COLO829 (cell line): ENCODE results near the gene APOBEC4.

Experiments
- DNase-seq: peaks from one replicate; pipeline ENCODE4 v3.0.0; 2012; ENCODE audit warnings: low spot score

The APOBEC4 gene

DNA sequence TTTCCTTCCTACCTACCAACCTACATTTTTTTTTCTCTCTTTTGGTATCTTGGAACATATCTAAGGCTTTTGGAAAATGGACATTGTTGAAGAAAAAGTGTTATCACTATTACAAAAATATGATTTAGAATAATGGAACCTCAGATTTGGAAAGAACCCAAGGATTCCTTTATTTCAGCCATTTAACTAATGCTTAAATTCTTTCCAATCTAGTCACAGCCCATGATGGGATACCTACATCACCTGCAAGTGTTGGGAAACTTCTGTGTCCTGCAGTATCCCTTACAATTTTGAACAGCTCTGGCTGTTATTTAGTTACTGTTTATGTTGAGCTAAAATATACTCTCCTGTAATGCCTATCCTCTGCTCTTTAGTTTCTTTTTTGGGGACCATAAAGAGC lies 22.3 kb upstream of the APOBEC4 start:
- DNase-seq: no peak

DNA sequence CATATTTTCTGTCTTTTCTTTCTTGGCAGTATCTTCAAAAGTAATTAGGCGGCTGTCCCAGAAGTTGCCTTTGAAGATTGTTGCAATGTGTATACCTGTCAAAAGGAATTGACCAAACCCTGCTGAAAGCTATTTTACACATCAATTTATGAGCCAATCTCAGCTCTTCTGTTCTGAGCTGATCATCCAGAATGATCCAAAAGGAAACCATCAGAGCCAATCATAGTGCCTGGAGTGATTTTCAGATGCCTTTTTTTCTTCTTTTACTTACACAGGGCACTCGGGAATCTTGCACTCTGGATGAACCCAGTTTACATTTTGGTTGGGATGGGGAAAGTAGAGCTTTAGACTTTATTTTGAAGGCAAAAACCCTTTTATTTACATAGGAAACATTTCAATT lies 21.8 kb upstream of the APOBEC4 start:
- DNase-seq: no peak

DNA sequence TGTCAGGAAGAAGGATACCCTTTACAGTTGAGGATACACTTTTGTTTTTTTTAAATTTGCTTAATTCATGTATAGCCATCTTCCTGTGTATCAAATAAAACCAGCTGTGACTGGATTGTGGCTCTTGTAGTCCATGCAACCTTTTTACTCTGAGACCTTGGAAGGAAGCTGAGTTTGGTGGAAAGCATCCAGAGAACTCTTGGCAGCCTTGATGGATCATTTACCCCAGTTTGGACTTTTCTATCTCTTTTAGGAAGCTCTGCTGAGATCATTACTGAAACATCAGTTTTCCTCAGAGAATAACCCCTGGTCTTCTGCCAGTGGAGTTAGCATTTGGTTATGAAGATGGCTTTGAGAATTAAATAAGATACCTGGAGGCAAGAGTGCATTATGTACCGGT lies 21.2 kb upstream of the APOBEC4 start:
- DNase-seq: no peak

DNA sequence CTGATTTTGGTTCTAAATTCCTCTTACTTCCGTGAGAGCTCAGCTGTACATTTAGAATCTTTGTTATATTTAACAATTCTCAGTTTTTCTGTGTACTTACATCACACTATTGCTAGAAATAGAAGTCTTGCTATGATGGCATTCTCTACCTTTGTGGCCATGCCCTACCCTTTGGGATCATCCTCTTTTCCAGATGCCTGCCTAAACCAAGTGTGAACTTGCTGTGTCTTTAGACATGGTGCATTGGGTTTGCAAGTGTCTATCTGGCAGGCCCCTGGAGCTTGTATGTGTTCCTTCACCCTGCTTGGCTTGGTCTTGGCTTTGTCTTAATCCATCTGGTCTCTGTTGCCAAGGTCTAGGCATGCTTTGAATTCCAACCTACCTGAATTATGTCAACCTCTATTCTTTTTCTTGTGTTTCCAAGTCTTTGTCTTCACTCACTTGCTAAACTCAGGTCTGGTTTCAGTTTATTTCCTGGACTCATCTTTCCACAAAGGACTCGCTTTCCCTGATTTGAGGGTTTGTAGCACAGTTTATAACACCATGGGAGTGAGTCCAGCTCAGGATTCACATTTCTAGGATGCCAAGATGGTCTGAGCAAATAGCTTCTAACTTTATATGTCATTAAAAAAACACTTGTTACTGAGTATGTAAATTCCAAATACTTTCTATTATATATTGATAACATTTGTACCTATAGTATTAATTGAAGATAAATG lies 20.6 kb upstream of the APOBEC4 start:
- no peak for DNase-seq

DNA sequence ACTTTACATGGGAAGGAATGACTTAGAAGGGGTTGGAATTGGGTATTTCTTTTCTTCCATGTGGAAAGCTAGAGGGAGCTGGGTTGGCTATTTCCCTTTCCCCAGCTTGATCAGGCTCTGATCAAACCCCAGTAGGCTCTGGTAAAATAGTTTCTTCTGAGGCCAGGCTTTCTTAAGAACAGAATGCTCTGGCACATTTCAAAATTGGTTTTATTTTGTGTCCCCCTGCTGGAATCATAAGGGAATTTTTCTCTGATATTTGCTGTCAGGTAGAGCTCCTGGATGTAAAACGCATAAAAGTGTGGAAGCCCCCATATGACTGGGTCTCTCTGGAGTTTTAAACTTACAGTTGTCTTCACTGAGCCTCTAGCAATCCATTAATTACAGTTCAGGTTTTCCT lies 17.1 kb upstream of the APOBEC4 start:
- DNase-seq: no peak

DNA sequence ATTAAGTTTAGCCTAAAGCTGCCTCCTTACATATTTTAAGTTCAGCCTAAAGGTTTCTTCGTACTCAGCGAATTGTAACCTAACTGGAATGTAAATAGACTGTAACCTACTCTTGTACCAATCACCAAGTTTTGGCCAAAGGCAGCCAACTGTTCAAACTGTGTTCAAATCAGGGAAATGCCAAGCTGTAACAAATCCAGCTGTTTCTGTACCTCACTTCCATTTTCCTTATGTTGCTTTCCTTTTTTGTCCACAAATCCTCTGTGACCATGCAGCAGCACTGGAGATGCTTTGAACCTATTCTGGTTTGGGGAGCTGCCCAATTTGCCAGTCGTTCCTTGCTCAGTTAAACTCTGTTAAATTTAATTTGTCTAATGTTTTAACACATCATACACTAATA lies 3.2 kb upstream of the APOBEC4 start:
- DNase-seq: no peak

DNA sequence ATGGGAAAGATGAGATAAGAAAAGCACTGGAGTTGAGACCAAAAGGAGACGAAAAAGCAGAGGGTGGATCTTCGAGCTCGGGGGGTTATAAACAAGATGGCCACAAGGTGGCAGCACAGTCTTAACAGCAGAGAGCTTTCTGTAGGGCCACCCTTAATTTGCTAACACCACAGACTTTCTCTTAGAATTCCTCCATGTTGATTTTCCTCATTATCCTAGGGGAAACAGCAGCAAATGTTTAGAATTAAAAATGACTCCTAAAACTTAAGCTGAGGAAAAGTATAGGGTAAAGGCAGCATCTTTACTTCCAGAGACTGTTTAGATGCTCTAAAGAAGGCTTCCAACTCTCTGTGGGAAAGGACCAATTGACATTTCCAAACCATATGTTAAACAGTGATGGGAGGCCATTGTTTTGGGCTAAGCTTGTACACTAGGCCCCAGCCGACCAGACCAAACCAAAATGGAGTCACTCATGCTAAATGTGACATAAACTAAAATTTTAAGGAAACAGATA lies 2.5 kb upstream of the APOBEC4 start:
- DNase-seq: peak; percentile 90

DNA sequence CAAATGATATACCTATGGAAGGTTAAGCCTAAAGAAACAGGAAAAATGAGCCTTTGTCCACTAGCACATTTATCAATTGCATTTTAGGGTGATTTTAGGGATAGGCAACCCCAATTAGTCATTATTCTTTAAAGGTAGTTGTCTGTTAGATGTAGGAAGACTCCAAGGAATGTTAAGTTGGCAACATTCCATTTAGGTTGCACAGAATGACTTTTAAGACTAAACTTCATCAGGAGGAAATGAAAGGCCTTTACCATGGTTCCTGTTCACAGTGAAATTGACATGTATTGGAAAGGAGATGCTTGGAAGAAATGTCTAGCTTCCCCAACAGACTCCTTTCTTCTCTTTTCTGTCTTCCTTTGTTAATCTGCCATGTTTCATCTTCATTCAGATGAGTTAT lies 1.6 kb upstream of the APOBEC4 start:
- no peak for DNase-seq

DNA sequence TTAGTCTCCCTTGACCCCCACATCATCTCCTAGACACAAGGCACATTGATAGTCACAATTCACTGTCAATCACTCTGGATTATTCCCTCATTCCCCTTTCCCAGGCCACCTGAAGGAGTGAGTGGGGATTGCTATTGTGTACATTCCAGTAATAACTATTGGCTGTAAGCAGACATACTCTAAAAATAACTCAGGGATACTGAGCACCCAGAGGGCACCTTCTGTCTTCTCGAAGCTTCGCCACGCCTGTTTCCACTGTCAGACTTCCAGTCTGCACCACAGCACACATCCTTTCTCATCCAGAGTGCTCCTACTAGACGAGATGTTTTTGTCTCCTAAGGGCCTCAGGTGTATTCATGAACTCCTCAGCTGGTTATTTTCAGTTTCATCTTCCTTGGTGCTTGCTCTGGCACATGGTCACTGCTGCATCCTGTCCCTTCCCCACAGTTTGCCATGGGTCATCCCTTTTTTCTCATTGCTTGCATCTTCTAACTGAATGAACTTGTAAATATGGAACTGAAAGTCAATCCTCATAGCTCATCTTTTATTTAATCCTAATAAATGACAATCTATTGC lies 848 bp upstream of the APOBEC4 start:
- no peak for DNase-seq

DNA sequence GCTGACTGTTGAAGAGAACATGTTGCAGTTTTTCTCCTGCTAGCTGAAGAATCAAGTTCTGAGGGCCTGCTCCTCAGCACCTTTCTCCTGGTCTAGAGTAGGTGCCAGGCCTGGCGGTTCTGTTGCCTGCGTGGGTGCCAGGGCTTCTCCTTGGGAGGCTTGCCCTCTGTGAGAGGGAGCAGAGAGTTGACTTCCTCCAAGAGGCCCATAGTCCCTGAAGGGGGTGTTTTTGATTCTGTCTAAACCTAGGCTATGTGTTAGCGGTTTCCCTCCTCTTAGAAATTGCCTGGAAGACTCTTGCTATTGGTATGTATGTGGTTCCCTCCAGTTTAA lies 312 bp upstream of the APOBEC4 start:
- DNase-seq: no peak

DNA sequence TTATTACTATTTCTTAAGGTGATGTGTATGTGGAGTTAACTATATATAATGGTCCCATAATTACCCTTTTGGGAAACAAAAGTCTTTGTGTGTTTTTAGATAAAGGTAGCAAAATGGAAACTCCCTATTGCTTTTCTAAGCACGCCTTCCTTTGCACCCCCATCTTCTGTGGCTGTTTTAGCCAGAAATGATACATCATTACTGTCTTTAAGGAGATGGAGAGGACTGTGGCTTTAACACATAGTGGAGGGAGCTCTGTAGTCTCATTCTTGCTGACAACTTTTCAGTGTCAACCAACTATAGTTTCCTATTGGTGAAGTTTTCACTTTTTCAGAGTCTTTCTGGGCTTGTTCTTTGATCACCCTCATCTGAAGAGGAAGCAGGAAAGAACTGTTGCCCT lies 1.0 kb downstream of the APOBEC4 start:
- no peak for DNase-seq

DNA sequence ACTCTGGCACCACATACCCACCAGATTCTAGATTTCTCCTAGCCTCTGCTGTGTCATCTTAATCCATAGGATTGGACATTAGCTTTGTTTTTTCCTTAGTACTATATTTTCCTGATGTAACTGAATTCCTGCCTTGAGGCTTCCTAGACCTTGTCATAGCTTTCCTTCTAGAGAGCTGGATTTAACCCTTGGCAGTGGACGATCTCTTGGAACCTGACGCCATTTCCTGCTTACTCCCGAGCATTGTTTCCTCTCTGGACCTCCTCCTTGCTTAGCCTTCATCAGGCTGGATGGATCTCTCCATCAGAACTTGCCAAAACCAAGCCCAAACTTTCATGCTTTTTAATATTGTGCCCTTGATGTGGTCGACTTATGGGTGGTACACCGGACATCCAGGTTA lies 1.5 kb downstream of the APOBEC4 start:
- no peak for DNase-seq

DNA sequence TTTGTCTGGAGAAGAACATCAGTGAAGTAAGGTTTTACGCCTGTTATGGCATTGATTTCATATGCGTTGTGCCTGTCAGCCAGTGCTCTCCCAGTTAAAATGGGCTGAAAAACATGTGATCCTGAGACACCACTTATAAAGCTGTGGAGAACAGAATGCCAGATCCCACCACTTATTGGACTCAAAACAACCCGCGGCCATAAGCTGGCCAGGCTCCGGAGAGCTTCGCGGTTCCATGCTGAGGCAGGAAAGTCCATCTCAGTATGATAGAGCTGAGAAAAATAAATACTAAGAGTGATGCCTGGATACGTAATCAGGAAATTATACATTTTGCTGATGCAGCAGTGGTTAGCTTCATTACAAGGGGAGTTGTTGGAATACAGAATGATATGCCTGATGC lies 5.1 kb downstream of the APOBEC4 start:
- no peak for DNase-seq

DNA sequence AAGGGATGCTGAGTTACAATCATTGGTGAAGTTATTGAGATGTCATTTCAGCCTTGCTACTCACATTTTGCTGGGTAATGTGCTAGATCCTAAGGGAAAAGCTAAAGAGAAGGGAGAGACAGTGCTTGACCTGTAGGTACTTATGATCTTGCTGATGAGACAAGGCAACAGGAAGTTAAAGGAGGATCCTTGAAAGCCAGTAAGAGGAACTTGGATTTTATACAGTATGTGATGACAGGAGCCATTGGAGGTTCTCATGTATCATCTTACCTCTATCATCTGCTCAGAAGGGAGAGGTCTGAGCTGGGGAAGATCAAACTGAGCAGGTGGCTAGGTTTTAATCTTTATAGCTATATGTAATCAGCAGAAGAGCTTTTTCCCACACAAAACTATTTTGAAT lies 6.3 kb downstream of the APOBEC4 start:
- DNase-seq: no peak

DNA sequence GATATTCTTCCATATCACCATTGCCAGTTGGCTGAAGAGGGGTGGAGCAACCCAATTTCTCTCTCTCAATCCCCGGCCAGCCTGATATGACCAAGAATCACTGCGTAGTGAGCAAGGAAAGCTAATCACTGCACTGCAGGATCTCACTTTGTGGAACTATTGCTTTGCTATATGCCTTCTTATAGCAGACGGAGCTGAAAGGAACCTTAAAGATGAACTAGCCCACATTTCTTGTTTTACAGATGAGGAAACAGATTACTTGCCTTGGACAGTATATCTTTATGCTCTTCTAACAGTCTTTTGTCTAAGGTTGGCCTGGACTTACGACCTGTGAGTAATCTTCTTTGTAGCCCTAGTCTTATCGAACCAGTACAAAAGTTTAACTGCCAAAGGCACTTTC lies 7.6 kb downstream of the APOBEC4 start:
- no peak for DNase-seq

DNA sequence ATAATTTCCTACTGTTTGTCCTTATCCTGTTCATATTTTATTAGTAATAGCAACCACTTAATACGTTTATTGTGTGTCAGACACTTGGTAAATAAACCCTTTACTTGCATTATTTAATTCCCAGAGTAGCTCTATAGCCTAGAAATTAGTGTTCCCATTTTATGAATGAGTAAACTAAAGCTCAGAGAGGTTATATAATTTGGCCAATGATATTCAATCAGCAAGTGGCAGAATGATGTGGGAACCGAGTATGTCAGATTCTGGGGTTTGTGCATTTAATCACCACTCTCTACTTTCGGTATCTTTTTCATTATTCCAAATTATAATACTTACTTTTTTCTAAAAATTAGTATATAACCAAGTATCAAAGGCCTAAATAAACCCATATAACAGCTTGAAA lies 10.9 kb downstream of the APOBEC4 start:
- DNase-seq: no peak

DNA sequence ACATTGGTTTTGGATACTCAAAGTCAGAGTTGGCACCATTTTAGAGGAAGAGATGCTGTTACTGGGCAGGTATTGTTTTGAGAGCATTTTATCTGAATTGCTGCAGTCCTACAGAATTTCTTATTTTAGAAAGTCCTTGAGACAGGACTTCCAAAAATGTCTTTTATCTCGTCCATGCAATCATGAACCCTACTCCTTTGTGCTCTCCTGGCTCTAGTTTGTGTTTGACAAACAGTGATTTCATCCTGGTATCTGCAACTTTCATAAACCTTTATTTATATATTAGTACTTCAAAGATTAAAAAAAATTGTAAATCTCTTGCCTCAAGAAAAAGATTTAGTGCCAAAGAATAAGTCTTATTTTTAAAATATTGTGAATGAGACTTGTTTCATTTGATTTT lies 12.9 kb downstream of the APOBEC4 start:
- DNase-seq: no peak

DNA sequence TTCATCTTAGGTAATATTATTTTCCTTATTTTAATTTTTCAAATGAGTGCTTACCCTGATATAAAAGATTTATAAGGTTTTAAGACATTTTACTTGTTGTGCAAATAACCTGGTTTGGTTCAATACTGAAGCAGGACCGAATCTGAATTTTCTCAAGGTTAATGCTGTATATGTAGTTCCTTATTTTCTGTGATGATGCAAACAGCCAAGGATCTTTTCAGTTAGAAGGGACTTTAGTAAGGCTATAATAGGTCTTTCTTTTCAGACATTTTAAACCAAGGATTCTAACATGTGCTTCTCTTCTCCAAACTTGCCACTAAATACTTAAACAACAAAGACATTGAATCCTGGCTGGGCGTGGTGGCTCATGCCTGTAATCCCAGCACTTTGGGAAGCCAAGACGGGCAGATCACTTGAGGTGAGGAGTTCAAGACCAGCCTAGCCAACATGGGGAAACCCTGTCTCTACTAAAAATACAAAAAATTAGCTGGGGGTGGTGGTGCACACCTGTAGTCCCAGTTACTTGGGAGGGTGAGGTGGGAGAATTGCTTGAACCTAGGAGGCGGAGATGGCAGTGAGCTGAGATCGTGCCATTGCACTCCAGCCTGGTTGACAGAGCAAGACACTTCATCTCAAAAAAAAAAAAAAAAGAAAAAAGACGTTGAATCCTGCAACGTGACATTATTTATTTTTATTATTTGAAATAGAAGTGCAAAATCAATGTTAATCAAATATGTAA lies 14.3 kb downstream of the APOBEC4 start:
- DNase-seq: no peak

DNA sequence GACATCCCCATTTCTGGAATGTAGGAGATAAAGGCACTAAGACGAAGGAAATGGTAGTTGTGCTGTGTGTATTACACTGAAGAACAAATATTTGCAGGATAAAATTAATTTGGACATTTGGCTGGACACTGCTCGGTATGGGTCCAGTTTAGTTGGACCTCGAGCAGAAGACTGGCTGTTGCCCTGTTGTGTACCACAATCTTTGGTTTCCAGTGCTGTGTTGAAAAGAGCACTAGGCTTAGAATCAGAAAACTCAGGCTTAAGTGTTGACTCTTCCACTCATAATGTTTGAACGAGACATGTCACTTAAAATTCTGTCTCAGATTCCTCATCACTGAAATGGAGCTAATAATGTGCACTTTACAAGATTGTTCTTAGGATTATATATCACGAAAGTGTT lies 16.3 kb downstream of the APOBEC4 start:
- no peak for DNase-seq

DNA sequence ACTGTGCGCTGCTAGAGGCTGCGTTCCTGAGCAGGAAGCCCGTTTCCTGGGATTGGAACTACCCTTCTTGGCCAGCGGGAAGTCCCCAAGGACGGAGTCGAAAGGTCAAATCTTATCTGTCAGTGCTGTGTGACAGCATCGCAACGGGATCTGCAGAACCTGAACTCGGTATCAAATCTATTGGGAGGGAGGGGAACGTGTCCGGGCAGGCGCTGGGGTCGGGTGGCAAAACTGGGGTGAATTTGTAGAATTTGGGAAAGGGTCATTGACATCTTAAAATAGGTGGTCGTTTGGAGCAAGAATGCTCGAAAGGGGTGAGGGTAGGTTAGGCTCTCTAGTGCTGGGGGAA lies 16.8 kb downstream of the APOBEC4 start:
- DNase-seq: no peak

DNA sequence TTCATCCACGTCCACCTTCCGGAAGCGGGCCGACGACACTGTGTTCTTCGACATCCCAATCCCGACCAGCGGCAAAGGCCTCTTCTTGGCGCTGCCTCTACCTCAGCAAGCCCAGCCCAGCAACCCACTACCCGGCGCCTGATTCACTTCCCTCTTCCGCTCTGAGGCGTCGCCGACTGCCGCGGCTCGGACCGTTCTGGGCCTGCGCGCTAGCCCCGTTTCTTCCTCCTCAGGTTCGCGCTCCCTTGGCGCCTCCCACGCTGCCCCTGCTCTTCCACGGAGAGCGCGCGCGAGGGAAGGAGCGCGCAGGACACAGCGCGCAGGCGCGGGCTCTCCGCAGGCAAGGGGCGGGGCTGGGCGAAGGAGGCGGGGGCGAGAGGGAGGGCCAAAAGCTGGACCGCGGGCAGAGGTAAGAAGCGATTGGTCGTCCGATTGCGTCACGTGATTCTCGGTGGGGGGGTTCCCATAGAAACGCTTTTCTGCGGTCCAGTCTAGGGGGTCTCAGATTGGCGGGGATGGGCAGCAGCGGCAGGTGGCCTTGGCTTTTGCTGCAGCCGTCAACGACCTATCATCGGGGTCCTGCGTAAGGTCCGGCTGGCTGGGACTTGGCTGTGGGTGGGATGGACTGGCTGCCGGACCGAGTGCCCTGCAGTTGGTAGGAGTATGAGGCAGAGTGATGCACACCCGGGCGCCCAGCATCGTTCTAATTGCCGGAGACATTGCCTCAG lies 17.3 kb downstream of the APOBEC4 start, which contains the start of gene ARPC5:
ARPC5 (minus strand) TSS at position 178 of the 728 bp plus-strand sequence; CDS start at position 54, 124 bp downstream.
- peak; percentile 96 for DNase-seq

DNA sequence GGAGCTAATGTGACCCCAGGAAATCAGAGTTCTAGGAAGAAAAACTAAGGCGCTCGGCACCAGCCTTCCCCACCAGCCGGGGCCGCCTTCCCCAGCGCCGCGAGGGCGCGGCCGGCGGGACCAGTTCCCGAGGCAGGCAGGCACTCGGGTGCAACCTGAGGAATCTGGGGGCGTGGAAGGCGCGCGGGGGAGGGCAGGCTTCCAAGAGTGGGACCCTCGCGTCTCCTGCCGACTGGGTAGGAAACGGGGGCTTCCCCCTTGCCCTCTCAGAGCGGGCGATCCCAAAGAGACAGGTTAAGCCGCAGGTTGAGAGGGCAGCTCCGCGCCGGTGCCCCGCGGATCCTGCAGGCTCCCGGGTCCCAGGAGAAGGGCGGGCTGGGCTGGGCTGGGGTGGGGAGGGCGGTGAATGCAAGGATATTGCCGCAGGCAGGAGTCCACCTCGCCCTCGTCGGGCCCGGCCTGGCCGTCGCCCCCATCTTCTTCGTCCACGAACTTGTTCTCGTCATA lies 18.0 kb downstream of the APOBEC4 start:
- DNase-seq: no peak
